ENCODE measurements around the gene NFKBIL1. TPM values are rescaled to one million over a fixed set of nuclear protein-coding genes. Genes with fewer than 3 reads are reported as not detected.

Gene NFKBIL1
- total and polyA plus RNA-seq, 9 of the 15 experiments (the other 6 are each of a cell fraction or from before 2014, with no cell fraction given), result 0.49 to 33.1 (median 7.6) TPM

- TF ChIP-seq ZBTB40 (IDR thresholded peaks at IDR 0.05) (peak; percentile 60; the same call in 1 of the 2 replicates), ZBTB40 (CRISPR knock-in tag; IDR thresholded peaks at IDR 0.05) (no peak), IFI16 (CRISPR knock-in tag; IDR thresholded peaks at IDR 0.05) (no peak), ZNF24 (IDR thresholded peaks at IDR 0.05) (peak; percentile 77; the same call in 1 of the 2 replicates), L3MBTL2 (IDR thresholded peaks at IDR 0.05) (peak; percentile 90), POLR3A (IDR thresholded peaks at IDR 0.05; ENCODE audit: borderline replicate concordance, extremely low read depth, insufficient read depth, insufficient read length) (no peak), ARNT (IDR thresholded peaks at IDR 0.05) (no peak), CREB1 (IDR thresholded peaks at IDR 0.05) (peak; percentile 74), CREB1 (CRISPR knock-in tag; IDR thresholded peaks at IDR 0.05) (peak; percentile 89), CBX2 (IDR thresholded peaks at IDR 0.05; ENCODE audit: insufficient read depth, low read length, poor library complexity, severe bottlenecking) (no peak), MCM7 (IDR thresholded peaks at IDR 0.05) (no peak), ATF2 (CRISPR knock-in tag; IDR thresholded peaks at IDR 0.05) (no peak)
- TF ChIP-seq, protein P1, sequence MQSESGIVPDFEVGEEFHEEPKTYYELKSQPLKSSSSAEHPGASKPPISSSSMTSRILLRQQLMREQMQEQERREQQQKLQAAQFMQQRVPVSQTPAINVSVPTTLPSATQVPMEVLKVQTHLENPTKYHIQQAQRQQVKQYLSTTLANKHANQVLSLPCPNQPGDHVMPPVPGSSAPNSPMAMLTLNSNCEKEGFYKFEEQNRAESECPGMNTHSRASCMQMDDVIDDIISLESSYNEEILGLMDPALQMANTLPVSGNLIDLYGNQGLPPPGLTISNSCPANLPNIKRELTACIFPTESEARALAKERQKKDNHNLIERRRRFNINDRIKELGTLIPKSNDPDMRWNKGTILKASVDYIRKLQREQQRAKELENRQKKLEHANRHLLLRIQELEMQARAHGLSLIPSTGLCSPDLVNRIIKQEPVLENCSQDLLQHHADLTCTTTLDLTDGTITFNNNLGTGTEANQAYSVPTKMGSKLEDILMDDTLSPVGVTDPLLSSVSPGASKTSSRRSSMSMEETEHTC (IDR thresholded peaks at IDR 0.05), result no peak
- TF ChIP-seq, protein P2, sequence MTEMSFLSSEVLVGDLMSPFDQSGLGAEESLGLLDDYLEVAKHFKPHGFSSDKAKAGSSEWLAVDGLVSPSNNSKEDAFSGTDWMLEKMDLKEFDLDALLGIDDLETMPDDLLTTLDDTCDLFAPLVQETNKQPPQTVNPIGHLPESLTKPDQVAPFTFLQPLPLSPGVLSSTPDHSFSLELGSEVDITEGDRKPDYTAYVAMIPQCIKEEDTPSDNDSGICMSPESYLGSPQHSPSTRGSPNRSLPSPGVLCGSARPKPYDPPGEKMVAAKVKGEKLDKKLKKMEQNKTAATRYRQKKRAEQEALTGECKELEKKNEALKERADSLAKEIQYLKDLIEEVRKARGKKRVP (CRISPR knock-in tag; IDR thresholded peaks at IDR 0.05), result peak; percentile 27; the same call in 1 of the 2 replicates
Observed at GRCh38 chr6:31580807-31581433, 33.5 kb downstream of the NFKBIL1 start (continued).
